Colonic mucosa (tissue), 4 donors: ENCODE measurements around the gene PHIP. TPM values are rescaled to one million over a fixed set of nuclear protein-coding genes. Genes with fewer than 3 reads are reported as not detected.

Source experiments
- DNase-seq: peaks from one replicate; pipeline ENCODE4 v3.0.0-alpha.2; 2020
- H3K27ac ChIP-seq: fragments of 200-600 bp; one replicate; pipeline ENCODE4 v1.8.0; 2021
- H3K27me3 ChIP-seq: fragments of 200-600 bp; one replicate; pipeline ENCODE4 v1.8.0; 2021
- H3K36me3 ChIP-seq: fragments of 200-600 bp; one replicate; pipeline ENCODE4 v1.8.0; 2021
- H3K4me1 ChIP-seq: fragments of 200-600 bp; one replicate; pipeline ENCODE4 v1.8.0; 2021; ENCODE audit warnings: mild to moderate bottlenecking
- H3K4me3 ChIP-seq: fragments of 200-600 bp; one replicate; pipeline ENCODE4 v1.8.0; 2021
- H3K9ac ChIP-seq, 2 donors: one replicate each; pipeline ENCODE4 v1.7.0; 2013; ENCODE audit warnings: control low read depth in 2 of 2, low read depth in 2 of 2, low read length in 2 of 2
- H3K9me3 ChIP-seq: fragments of 200-600 bp; one replicate; pipeline ENCODE4 v1.8.0; 2021
- intact Hi-C: fragments of 100-400 bp; cut with DNase I; formaldehyde crosslinking; loops from one replicate; pipeline ENCODE4 v1.14.1; 2022
- total RNA-seq, 2 donors: library from RNA; stranded (reverse); fragmentation: NEBNext Ultra II Directional in 1 of 2; extraction: Animal tissue kit (Norgen Biotek cat#: 25700) in 1 of 2; gene quantifications; one replicate each; pipeline ENCODE4 v1.2.1, GENCODE V29; 2021
- TF ChIP-seq, protein P1 (sequence below): fragments of 200-600 bp; IDR thresholded peaks from one replicate; pipeline ENCODE4 v1.8.0; 2022; ENCODE audit warnings: antibody characterized with exemption, mild to moderate bottlenecking
- donor health status: healthy.
- donor health status: DM: no; HTN: no; CAD: no.
- donor health status: DM: no; HTN: no; CAD: no.

Gene PHIP
- total RNA-seq, 2 donors from 2014 or later: 19.3 to 20.5 TPM

GRCh38 chr6:79076782-79077641 lies 1.0 kb downstream of the PHIP start:
- H3K27ac ChIP-seq: peak overlapping the region; percentile 95
- no peaks in the 10 kb centered on the region for H3K9me3 ChIP-seq
- intact Hi-C loops: loop anchor here (5.0 kb wide), 1 partner anchor 155 kb away; the partner anchor contains the start of gene HMGN3
- TF ChIP-seq, protein P1, sequence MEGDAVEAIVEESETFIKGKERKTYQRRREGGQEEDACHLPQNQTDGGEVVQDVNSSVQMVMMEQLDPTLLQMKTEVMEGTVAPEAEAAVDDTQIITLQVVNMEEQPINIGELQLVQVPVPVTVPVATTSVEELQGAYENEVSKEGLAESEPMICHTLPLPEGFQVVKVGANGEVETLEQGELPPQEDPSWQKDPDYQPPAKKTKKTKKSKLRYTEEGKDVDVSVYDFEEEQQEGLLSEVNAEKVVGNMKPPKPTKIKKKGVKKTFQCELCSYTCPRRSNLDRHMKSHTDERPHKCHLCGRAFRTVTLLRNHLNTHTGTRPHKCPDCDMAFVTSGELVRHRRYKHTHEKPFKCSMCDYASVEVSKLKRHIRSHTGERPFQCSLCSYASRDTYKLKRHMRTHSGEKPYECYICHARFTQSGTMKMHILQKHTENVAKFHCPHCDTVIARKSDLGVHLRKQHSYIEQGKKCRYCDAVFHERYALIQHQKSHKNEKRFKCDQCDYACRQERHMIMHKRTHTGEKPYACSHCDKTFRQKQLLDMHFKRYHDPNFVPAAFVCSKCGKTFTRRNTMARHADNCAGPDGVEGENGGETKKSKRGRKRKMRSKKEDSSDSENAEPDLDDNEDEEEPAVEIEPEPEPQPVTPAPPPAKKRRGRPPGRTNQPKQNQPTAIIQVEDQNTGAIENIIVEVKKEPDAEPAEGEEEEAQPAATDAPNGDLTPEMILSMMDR: no peak
- H3K9ac ChIP-seq: peak overlapping the region; percentile 52 to 82
- peak; percentile 89 for DNase-seq
- H3K27me3 ChIP-seq: no peaks in the 10 kb centered on the region
- H3K4me1 ChIP-seq: peaks cover 9% of the 10 kb centered on the region
- H3K36me3 ChIP-seq: no peaks in the 10 kb centered on the region
- peak overlapping the region; percentile 73 for H3K4me3 ChIP-seq

DNA sequence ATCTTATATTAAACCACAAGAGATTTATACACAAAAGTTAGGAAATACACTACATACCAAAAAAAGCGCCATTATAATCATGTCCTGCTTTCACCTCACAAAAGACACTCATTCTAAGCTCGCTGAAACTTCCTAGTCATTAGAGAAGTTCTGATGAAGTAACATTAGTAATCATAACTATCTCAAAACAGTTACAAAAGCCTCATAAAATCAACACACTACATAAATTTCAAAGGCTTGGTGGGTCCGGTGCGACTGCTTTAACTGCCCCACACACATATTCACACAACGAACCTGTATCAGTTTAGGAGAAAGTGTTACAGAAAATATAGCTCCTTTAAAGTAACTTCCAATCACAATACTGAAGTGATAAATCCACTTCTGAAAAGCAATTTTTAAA lies 1.9 kb downstream of the PHIP start:
- DNase-seq: no peak

DNA sequence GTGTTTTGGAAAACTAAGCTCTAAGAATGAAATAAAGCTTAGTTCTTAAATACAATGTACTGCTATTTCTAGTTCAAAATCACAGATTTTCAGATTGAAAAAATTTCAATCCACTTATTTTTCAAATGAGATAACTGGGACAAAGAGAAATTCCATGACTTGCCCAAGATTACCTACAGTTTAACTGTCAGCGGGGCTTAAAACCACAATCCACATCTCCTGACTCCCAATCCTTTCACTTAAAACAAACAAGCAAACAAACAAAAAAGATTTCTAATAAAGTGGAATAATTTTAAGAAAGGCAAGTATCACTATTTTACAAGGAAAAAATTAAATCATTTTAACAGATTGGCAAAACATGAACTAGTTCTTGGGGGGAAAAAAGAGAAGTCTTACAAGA lies 4.2 kb downstream of the PHIP start:
- no peak overlapping the region for H3K9ac ChIP-seq
- TF ChIP-seq, protein P1: no peak
- peaks cover 9% of the 10 kb centered on the region for H3K4me1 ChIP-seq
- no peak overlapping the region for H3K4me3 ChIP-seq
- H3K27me3 ChIP-seq: no peaks in the 10 kb centered on the region
- no peaks in the 10 kb centered on the region for H3K36me3 ChIP-seq
- no peaks in the 10 kb centered on the region for H3K9me3 ChIP-seq
- no peak overlapping the region for H3K27ac ChIP-seq
- no peak for DNase-seq
- intact Hi-C loops: no loop called here

More for the DNA sequence above, 1.9 kb downstream of the PHIP start:
- H3K4me1 ChIP-seq: peaks cover 9% of the 10 kb centered on the region
- H3K27ac ChIP-seq: peak overlapping the region; percentile 95
- H3K27me3 ChIP-seq: no peaks in the 10 kb centered on the region
- peak overlapping the region; percentile 73 for H3K4me3 ChIP-seq
- TF ChIP-seq, protein P1: no peak
- no peaks in the 10 kb centered on the region for H3K9me3 ChIP-seq
- H3K9ac ChIP-seq: peak overlapping the region in 1 of 2 donors; percentile 82
- intact Hi-C loops: loop anchor here (5.0 kb wide), 1 partner anchor 156 kb away; the partner anchor contains the start of gene HMGN3
- H3K36me3 ChIP-seq: no peaks in the 10 kb centered on the region

GRCh38 chr6:79072640-79073181 lies 5.3 kb downstream of the PHIP start:
- Histone ChIP-seq H3K9me3 (no peaks in the 10 kb centered on the region), H3K27ac (no peak overlapping the region), H3K9ac (no peak overlapping the region), H3K4me1 (peaks cover 9% of the 10 kb centered on the region), H3K27me3 (no peaks in the 10 kb centered on the region), H3K4me3 (no peak overlapping the region), H3K36me3 (no peaks in the 10 kb centered on the region)
- intact Hi-C loops: no loop called here
- no peak for DNase-seq
- TF ChIP-seq, protein P1: no peak

GRCh38 chr6:79071547-79071946 lies 6.5 kb downstream of the PHIP start:
- no peaks in the 10 kb centered on the region for H3K36me3 ChIP-seq
- H3K9ac ChIP-seq: no peak overlapping the region
- DNase-seq: no peak
- TF ChIP-seq, protein P1: no peak
- H3K4me1 ChIP-seq: peaks cover 9% of the 10 kb centered on the region
- no peaks in the 10 kb centered on the region for H3K9me3 ChIP-seq
- H3K27ac ChIP-seq: no peak overlapping the region
- H3K4me3 ChIP-seq: no peak overlapping the region
- no peaks in the 10 kb centered on the region for H3K27me3 ChIP-seq
- intact Hi-C loops: no loop called here
